Endothelial cell (in vitro differentiated cells): ENCODE data around the gene OSBPL8. TPM values are rescaled to one million over a fixed set of nuclear protein-coding genes. Genes with fewer than 3 reads are reported as not detected.
A peak's percentile ranks its signal among the peaks of the same experiment; 100 is the strongest.
"Not testable (repeated sequence)": the region's sequence is repeated elsewhere in the genome, so short reads cannot be mapped to it uniquely, and the experiment has no call there.

Experiments
- DNase-seq: peaks from one replicate; pipeline ENCODE4 v3.0.0; 2021; ENCODE audit warnings: low spot score
- H3K27ac Mint-ChIP-seq: one replicate; pipeline ENCODE4 v1.8.0; 2021; ENCODE audit warnings: mixed read lengths, inconsistent platforms; ENCODE audit not compliant: unreplicated experiment
- H3K27me3 Mint-ChIP-seq: one replicate; pipeline ENCODE4 v1.8.0; 2021; ENCODE audit warnings: mild to moderate bottlenecking, moderate library complexity, mixed read lengths, inconsistent platforms; ENCODE audit not compliant: unreplicated experiment
- H3K36me3 Mint-ChIP-seq: one replicate; pipeline ENCODE4 v1.8.0; 2021; ENCODE audit warnings: mild to moderate bottlenecking, low read depth, mixed read lengths, inconsistent platforms; ENCODE audit not compliant: unreplicated experiment
- H3K4me1 Mint-ChIP-seq: one replicate; pipeline ENCODE4 v1.8.0; 2021; ENCODE audit warnings: mild to moderate bottlenecking, mixed read lengths, inconsistent platforms; ENCODE audit not compliant: unreplicated experiment
- H3K4me3 Mint-ChIP-seq: one replicate; pipeline ENCODE4 v1.8.0; 2021; ENCODE audit warnings: mild to moderate bottlenecking, mixed read lengths, inconsistent platforms; ENCODE audit not compliant: unreplicated experiment
- H3K9me3 Mint-ChIP-seq: one replicate; pipeline ENCODE4 v1.8.0; 2021; ENCODE audit warnings: mixed read lengths, inconsistent platforms; ENCODE audit not compliant: unreplicated experiment
- total RNA-seq: library from RNA; stranded (reverse); fragmentation: NEBNext Ultra II Directional; extraction: Animal tissue kit (Norgen Biotek cat#: 25700); gene quantifications from one replicate; pipeline ENCODE4 v1.2.1, GENCODE V29; 2021; ENCODE audit not compliant: unreplicated experiment
- TF ChIP-seq, protein P1 (sequence below): fragments of 200-600 bp; sonication (generic); IDR thresholded peaks from one replicate; pipeline ENCODE4 v1.5.0; 2021; ENCODE audit warnings: antibody characterized with exemption; ENCODE audit not compliant: unreplicated experiment

The OSBPL8 gene
- total RNA-seq, 1 donor from 2014 or later: 82.3 TPM

GRCh38 chr12:76489737-76490136 lies 69.8 kb downstream of the OSBPL8 start:
- Mint-ChIP-seq H3K4me1 (no peaks in the 10 kb centered on the region), H3K4me3 (no peak overlapping the region), H3K9me3 (no peaks in the 10 kb centered on the region), H3K27ac (no peak overlapping the region), H3K27me3 (no peaks in the 10 kb centered on the region), H3K36me3 (peaks cover 27% of the 10 kb centered on the region)
- DNase-seq: no peak
- TF ChIP-seq, protein P1, sequence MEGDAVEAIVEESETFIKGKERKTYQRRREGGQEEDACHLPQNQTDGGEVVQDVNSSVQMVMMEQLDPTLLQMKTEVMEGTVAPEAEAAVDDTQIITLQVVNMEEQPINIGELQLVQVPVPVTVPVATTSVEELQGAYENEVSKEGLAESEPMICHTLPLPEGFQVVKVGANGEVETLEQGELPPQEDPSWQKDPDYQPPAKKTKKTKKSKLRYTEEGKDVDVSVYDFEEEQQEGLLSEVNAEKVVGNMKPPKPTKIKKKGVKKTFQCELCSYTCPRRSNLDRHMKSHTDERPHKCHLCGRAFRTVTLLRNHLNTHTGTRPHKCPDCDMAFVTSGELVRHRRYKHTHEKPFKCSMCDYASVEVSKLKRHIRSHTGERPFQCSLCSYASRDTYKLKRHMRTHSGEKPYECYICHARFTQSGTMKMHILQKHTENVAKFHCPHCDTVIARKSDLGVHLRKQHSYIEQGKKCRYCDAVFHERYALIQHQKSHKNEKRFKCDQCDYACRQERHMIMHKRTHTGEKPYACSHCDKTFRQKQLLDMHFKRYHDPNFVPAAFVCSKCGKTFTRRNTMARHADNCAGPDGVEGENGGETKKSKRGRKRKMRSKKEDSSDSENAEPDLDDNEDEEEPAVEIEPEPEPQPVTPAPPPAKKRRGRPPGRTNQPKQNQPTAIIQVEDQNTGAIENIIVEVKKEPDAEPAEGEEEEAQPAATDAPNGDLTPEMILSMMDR: no peak

GRCh38 chr12:76486011-76486410 lies 73.6 kb downstream of the OSBPL8 start:
- Mint-ChIP-seq H3K36me3 (peaks cover 14% of the 10 kb centered on the region), H3K4me1 (no peaks in the 10 kb centered on the region), H3K27ac (no peak overlapping the region), H3K27me3 (no peaks in the 10 kb centered on the region), H3K4me3 (no peak overlapping the region), H3K9me3 (no peaks in the 10 kb centered on the region)
- TF ChIP-seq, protein P1: no peak
- DNase-seq: no peak

DNA sequence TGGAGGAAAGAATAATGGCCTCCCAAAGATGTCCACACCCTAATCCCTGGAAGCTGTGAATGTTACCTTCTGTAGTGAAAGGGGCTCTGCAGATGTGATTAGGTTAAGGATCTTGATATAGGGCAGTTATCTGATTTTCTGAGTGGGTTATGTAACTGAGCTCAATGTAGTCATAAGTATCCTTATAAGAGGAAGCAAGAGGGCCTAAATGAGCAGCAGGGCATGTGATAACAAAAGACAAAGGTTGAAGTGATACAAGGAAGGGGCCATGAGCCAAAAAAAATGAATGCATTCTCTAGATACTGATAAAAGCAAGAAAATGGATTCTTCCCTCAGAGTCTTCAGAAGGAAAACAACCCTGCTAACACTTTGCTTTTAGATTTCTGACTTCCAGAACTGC lies 78.8 kb downstream of the OSBPL8 start:
- Mint-ChIP-seq H3K4me1 (no peaks in the 10 kb centered on the region), H3K27ac (no peak overlapping the region)

DNA sequence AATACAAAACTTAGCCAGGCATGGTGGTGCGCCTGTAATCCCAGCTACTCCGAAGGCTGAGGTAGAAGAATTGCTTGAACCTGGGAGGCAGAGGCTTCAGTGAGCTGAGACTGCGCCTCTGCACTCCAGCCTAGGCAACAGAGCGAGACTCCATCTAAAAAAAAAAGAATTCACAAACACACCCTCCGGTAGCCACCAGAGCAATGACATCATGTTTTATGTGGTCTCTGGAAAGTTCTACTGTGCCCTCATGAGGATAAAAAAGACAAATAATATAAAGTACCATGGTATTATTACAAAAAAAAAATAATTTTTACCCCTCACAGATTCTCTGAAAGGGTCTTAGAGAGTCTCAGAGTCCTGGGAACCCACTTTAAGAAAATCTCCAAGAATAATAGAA lies 81.5 kb downstream of the OSBPL8 start:
- Mint-ChIP-seq H3K4me3 (no peak overlapping the region), H3K9me3 (no peaks in the 10 kb centered on the region), H3K4me1 (no peaks in the 10 kb centered on the region), H3K36me3 (no peaks in the 10 kb centered on the region), H3K27ac (no peak overlapping the region), H3K27me3 (no peaks in the 10 kb centered on the region)
- TF ChIP-seq, protein P1: no peak
- no peak for DNase-seq

More for the DNA sequence above, 78.8 kb downstream of the OSBPL8 start:
- Mint-ChIP-seq H3K9me3 (no peaks in the 10 kb centered on the region), H3K36me3 (no peaks in the 10 kb centered on the region), H3K4me3 (no peak overlapping the region), H3K27me3 (no peaks in the 10 kb centered on the region)
- DNase-seq: no peak
- TF ChIP-seq, protein P1: no peak

- not testable (repeated sequence) for H3K4me1 Mint-ChIP-seq, H3K4me3 Mint-ChIP-seq, H3K27me3 Mint-ChIP-seq, DNase-seq, H3K27ac Mint-ChIP-seq, H3K36me3 Mint-ChIP-seq, H3K9me3 Mint-ChIP-seq
- TF ChIP-seq, protein P1: peak; percentile 17
Observed at GRCh38 chr12:76472862-76473261, 86.7 kb downstream of the OSBPL8 start.
